ENCODE measurements around the gene BCAS3.
"Not testable (repeated sequence)": the region's sequence is repeated elsewhere in the genome, so short reads cannot be mapped to it uniquely, and the experiment has no call there.

The BCAS3 gene

DNA sequence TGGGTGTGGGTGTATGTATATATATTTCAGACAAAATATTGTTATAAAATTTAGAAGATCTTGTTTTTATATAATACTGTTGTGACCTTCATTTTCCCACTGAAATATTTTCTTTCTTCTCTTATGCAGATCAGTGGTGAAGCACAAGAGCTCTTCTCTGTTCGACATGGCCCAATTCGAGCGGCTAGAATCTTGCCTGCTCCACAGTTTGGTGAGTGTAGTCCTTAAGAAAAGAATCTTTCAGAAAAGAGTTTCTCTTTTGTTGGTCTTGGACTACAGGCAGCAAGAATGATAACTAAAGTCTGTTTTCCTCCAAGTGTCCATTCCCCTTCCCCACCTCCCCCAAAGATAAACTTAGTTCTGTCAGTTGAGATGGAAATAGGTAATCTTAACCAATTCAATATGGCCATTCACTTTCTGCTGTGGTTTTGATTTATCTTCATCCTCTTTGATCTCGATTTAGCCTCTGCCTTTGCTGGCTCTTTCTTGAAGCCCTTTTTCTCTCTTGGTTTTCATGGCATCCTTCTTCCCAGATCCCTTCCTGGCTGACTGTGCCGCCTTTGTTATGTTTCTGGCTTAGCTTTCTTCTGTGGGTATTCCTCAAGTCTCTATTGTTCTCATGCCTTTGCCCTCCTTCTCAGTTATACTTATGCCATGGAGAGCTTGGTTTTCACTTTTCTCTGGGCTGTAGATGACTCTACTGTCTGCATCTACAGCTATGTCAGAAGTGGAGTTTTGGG is 69.6 kb downstream of the BCAS3 start:
- no peak for DNase-seq (ENCODE audit: low read depth)

DNA sequence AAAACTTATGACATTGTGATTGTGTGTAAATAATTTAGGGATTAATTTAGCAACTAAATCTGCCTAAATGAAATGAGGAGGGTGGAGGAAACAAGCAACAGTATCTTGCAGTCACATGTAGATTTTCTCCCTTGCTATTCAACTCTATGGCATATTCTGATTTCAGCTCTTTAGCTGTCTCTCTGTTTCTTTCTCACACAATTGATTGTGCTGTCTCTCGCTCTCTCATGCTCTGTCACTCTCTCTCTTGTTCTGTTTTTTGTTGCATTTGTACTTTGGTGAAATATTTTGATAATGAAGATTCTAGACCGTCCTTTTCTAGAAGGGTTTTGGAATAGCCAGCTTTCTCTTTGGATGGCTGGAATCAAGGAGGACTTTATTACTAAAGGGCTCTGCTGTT is 70.6 kb downstream of the BCAS3 start:
- DNase-seq (ENCODE audit: low read depth), result no peak

DNA sequence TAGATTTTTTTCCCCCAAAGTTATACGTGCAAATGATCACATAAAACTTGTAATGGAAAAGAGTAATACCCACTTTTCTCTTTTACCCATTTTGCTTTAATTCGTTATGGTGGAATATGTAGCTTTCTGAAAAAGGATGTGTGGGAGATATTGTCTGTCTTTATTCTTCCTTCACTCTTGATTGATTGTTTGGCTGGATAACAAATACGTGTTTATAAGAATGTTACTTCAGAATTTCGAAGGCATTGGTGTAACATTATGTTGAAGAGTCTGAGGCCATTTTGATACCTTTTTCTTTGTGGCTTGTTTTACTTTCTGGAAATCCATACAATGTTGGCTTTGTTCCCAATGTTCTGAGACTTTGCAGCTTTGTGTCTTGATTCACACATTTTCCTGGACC is 71.4 kb downstream of the BCAS3 start:
- no peak for DNase-seq (ENCODE audit: low read depth)

DNA sequence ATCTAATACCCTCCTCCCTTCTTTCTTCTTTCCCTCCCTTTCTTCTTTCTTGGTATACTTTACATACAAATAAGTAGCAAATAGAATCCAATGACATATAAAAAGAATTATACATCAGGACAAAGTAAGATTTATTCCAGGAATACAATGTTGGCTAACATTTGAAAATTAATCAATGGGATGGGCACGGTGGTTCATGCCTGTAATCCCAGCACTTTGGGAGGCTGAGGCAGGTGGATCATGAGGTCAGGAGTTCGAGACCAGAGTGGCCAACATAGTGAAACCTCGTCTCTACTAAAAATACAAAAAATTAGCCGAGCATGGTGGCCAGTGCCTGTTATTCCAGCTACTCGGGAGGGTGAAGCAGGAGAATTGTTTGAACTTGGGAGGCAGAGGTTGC is 72.1 kb downstream of the BCAS3 start:
- DNase-seq (ENCODE audit: low read depth), result no peak

DNA sequence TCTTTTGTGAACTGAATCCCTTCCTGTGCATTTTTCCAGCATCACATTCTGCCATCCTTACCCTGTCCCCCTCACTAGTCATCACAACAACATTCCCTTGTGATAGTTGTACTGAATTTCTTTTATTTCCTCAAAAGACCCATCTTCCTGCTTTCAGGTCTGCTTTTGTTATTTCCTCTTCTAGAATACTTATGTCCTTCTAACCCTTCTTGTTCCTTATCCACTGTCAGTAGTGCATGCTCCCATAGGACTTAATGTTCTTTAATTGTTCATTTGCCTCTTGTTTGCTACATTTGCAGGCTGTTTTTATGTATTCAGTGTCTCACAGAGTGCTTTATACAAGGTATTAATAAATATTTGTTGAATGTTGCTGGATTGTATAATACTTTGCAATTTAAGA is 73.0 kb downstream of the BCAS3 start:
- DNase-seq (ENCODE audit: low read depth), result no peak

DNA sequence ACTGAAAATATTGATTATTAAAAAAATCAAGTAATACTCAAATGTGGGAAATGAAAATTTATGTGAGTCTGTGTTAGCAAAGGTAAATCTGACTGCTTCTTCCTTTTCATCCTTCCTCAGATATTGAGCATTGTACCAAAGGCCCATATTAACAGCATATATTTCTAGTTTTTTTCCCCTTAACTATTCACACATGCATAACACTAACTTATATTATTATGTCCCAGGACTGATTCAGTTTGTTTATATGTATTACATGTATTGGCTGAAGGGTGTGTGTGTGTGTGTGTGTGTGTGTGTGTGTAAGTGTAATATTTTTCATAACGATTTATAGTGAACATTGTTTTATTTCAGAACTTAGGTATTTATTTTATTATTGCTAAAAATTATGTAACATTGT is 74.2 kb downstream of the BCAS3 start:
- DNase-seq (ENCODE audit: low read depth), result no peak

DNA sequence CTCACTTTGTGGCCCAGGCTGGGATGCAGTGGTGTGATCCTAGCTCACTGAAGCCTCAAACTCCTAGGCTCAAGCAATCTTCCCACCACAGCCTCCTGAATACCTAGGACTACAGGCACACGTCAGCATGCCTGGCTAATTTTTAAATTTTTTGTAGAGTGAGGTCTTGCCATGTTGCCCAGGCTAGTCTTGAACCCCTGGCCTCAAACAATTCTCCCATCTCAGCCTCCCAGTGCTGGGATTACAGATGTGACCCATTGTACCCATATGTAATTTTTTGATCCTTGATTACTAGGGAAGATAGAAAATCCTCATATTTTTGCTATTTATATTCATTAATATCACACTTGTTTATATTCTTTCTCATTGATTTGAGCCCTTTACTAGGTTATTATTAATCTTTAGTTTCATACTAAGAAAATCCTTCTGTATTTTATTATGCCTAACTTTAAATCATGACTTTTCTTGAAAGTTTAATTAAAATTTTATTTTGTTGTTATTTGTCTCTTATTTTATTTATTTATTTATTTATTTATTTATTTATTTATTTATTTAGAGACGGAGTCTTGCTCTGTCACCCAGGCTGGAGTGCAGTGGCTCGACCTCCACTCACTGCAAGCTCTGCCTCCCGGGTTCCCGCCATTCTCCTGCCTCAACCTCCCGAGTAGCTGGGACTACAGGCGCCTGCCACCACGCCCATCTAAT is 75.4 kb downstream of the BCAS3 start:
- DNase-seq (ENCODE audit: low read depth), result no peak

DNA sequence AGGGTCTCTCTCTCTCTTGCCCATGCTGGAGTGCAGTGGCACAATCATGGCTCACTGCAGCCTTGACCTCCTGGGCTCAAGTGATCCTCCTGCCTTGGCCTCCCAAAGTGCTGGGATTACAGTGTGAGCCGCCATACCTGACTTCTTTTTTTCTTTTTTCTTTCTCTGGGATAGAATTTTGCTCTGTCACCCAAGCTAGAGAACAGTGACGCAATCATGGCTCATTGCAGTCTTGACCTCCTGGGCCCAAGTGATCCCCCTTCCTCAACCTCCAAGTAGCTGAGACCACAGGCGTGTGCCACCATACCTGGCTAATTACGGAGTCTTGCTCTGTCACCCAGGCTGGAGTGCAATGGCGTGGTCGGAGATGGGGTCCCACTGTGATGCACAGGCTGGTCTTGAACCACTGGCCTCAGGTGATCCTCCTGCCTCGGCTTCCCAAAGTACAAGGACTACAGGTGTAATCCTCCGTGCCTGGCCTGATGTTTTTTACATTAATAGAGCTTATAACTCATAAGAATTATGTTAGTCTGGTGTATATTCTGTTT is 76.5 kb downstream of the BCAS3 start:
- no peak for DNase-seq (ENCODE audit: low read depth)

DNA sequence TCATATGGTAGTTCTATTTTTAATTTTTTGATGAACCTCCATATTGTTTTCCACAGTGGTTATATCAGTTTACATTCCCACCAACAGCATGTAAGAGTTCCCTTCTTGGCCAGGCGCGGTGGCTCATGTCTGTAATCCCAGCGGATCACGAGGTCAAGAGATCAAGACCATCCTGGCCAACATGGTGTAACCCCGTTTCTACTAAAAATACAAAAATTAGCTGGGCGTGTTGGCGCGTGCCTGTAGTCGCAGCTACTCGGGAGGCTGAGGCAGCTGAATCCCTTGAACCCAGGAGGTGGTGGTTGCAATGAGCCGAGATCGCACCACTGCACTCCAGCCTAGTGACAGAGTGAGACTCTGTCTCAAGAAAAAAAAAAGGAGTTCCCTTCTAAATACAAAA is 79.1 kb downstream of the BCAS3 start:
- DNase-seq (ENCODE audit: low read depth), result not testable (repeated sequence)

DNA sequence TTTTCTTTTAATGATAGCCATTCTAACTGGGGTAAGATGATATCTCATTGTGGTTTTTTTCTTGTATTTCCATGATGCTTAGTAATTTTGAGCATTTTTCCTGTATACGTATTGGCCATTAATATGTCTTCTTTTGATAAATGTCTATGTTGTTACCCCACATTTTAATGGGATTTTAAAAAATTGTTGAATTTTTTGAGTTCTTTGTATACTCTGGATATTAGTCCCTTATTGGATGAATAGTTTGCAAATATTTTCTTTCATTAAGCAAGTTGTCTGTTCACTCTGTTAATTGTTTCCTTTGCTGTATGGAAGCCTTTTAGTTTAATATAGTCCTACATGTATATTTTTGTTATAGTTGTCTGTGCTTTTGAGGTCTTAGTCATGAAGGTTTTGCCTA is 79.8 kb downstream of the BCAS3 start:
- no peak for DNase-seq (ENCODE audit: low read depth)

DNA sequence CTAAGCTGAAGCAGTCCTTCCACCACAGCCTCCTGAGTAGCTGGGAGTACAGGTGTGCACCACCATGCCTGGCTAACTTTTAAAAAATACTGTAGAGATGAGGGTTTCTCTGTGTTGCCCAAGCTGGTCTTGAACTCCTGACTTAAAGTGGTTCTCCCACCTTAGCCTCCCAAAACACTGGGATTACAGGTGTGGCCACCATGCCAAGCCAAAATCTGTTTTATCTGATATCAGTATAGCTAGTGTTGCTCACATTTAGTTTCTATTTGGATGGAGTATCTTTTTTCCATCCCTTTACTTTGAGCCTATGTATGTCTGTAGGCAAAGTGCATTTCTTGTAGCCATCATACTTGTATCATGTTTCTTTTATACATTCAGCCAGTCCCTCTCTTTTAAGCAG is 82.1 kb downstream of the BCAS3 start:
- DNase-seq (ENCODE audit: low read depth), result no peak

DNA sequence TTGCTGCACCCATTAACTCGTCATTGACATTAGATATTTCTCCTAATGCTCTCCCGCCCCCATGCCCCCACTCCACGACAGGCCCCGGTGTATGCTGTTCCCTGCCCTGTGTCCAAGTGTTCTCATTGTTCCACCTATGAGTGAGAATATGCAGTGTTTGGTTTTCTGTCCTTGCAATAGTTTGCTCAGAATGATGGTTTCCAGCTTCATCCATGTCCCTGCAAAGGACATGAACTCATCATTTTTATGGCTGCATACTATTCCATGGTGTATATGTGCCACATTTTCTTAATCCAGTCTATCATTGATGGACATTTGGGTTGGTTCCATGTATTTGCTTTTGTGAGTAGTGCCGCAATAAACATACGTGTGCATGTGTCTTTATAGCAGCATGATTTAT is 83.7 kb downstream of the BCAS3 start:
- DNase-seq (ENCODE audit: low read depth), result not testable (repeated sequence)

DNA sequence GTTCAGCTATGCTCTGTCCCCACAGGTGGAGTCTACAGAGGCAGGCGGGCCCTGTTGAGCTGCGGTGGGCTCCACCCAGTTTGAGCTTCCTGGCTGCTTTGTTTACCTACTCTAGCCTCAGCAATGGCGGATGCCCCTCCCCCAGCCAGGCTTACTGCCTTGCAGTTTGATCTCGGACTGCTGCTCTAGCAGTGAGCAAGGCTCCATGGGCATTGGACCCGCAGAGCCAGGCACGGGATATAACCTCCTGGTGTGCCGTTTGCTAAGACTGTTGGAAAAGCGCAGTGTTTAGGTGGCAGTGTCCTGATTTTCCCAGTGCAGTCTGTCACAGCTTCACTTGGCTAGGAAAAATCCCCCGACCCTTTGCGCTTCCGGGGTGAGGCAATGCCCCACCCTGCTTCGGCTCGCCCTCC is 89.1 kb downstream of the BCAS3 start:
- DNase-seq (ENCODE audit: low read depth), result no peak

DNA sequence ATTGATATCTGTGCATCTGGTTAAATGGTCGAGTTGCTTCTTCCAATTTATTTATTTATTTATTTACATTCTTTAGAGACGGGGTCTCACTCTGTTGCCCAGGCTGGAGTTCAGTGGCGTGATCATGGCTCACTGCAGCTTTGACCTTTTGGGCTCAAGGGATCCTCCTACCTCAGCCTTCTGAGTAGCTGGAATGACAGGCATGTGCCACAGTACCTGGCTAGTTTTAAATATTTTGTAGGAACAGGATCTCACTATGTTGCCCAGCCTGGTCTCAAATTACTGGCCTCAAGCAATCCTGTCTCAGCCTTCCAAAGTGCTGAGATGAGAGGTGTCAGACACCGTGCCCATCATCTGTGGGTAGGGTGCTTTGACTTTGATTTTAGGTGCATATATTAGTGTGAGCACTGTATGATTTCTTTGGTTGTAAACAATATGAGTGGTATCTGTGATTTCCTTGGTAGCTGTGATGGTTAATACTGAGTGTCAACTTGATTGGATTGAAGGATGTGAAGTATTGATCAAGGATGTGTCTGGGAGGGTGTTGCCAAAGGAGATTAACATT is 90.2 kb downstream of the BCAS3 start:
- DNase-seq (ENCODE audit: low read depth), result no peak

DNA sequence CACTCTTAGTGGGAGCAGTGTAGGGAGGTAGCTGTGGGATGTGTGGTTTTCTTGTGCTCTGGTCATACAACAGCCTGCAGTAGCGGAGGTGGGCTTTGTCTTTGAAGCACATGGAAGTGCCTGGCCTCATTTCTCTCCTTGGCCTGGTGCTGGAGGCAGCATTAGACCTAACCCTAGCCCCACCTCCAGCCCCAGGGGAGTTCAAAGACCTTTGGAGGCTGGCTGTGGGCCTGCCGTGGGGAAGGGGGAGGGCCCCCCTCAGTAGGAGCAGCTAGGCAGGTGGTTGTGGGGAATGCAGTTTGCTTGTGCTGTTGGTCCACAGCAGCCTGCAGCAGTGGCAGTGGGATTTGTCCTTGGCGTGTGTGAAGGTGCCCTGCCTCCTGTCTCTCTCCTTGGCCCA is 91.7 kb downstream of the BCAS3 start:
- no peak for DNase-seq (ENCODE audit: low read depth)

DNA sequence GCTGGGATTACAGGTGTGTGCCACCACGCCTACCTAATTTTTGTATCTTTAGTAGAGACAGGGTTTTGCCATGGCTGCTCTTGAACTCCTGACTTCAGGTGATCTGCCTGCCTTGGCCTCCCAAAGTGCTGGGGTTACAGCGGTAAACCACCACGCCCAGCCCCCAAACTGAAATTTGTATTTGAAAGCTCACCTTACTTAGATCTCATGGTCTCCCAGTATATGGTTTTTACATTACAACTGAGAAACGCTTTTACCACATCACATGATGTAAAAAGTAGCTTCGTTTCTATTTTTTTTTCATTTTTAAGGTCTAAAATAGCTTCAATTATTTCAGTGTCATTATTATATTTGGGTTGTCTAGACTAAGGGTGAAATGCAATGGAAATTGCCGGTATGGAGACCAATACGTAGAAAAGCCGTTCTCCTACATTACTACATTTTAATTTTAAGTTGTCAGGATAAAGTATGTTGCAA is 93.3 kb downstream of the BCAS3 start:
- DNase-seq (ENCODE audit: low read depth), result no peak

DNA sequence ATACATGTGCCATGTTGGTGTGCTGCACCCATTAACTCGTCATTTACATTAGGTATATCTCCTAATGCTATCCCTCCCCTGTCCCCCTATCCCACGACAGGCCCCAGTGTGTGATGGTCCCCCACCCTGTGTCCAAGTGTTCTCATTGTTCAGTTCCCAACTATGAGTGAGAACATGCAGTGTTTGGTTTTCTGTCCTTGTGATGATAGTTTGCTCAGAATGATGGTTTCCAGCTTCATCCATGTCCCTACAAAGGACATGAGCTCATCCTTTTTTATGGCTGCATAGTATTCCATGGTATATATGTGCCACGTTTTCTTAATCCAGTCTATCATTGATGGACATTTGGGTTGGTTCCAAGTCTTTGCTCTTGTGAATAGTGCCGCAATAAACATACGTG is 94.0 kb downstream of the BCAS3 start:
- DNase-seq (ENCODE audit: low read depth), result not testable (repeated sequence)

DNA sequence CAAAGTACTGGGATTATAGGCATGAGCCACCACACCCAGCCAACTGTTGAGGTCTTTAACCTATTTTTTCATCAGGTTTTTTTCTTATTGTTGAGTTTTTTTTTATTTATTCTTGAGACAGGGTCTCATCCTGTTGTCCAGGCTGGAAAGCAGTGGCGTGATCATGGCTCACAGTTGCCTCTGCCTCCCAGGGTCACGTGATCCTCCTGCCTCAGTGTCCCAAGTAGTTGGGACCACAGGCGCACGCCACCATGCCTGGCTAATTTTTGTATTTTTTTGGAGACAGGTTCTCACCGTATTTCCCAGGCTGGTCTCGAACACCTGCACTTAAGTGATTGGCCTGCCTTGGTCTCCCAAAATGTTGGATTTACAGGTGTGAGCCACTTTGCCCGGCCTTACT is 95.9 kb downstream of the BCAS3 start:
- no peak for DNase-seq (ENCODE audit: low read depth)

DNA sequence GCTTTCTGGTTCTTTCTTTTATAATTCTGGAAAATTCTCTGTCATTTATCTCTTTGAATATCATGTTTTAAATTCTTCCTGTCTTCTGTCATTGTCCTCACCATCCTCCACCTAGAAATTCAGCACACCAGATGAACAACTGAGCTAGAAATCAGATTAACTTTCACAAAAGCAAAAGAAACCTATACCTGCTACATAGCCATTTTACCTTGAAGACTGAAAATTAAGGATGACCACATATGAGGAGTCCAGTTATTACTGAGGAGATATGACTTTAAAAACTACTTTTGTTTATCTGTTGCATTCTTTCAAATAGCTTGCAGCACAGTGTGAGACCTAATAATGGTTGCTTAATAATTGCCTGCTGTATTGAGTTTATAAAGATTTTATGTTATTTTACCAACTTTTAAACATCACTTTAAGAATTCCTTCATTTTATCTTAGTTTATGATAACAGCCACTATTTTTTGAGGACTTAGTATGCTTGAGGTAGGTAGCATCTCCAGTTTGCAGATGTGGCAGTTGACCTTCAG is 104.3 kb downstream of the BCAS3 start:
- DNase-seq (ENCODE audit: low read depth), result no peak

DNA sequence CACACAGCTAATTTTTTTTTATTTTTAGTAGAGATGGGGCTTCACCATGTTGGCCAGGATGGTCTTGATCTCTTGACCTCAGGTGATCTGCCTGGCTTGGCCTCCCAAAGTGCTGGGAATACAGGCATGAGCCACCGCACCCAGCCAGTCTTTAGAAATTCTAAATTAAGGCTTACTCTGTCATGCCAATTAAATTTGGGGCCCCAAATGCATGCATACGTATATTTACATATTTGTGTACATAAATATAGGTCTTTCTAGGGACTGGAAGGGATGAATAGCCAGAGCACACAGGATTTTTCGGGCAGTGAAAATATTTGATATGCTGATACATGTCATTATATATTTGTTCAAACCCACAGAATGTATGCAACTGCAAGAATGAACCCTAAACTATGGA is 105.1 kb downstream of the BCAS3 start:
- DNase-seq (ENCODE audit: low read depth), result no peak

DNA sequence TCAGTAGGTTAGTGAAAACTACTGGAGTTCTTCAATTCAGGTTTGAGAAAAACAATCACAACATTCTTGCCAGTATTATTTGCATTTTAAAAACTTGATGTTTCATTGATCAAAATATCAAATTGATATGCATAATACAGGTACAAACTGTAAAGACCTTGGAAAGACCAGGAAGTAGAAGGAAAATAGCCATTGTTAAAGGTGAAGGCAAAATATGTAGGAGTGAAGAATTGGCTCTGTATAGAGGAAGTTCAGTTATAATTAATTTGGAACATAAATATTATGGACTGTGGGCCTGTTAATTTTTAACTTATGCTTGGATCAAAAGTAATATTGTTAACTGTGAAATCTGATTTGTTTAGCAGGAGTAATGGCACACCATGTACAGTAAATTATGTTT is 112.6 kb downstream of the BCAS3 start:
- no peak for DNase-seq (ENCODE audit: low read depth)

DNA sequence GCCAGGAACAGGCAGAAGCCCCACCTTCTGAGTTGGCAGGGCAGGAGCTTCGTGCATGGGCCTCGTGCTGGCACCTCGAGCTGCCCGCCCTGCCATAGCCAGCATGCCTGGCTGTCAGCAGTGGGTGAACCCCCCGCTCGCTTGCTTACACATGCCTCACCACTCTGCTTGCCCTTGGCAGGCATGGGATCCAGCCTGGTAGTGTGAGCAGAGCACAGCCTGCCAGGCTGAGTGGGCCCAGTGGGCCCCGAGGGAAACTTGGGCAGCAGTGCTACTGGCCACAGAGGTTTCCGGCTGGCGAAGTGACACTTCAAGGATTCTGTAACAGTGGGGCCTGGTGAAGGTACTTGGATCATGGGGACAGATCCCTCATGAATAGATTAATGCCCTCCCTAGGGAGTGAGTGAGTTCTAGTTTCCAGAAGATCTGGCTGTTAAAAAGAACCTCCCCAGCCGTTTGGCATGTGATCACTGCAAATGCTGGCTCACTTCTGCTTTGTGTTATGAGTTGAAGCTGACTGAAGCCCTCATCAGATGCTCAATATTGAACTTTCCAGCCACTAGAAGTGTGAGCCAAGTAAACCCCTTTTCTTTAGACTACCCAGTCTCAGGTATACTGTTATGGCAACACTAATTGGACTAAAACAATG is 114.7 kb downstream of the BCAS3 start:
- DNase-seq (ENCODE audit: low read depth), result no peak
